HEK293T (cell line): Measurements from ENCODE around the gene C1GALT1.

Experiments
- CTCF ChIA-PET: fragments of 350-600 bp; formaldehyde crosslinking; extraction: SDS; loops from one replicate; lab custom pipeline; 2021; ENCODE audit warnings: antibody characterized with exemption, inconsistent platforms; lab: Yijun Ruan, JAX
- POLR2A ChIA-PET: fragments of 350-600 bp; formaldehyde crosslinking; extraction: SDS; loops from one replicate; lab custom pipeline; 2020; ENCODE audit warnings: antibody characterized with exemption, inconsistent platforms; lab: Yijun Ruan, JAX
- DNase-seq: peaks from one replicate; pipeline ENCODE4 v3.0.0; 2012; ENCODE audit warnings: mixed read lengths; ENCODE audit errors: extremely low spot score
- ARNT ChIP-seq: fragments of 450-650 bp; IDR thresholded peaks from 2 replicates; pipeline ENCODE4 v1.6.1; 2017; ENCODE audit warnings: mild to moderate bottlenecking
- BHLHE40 ChIP-seq: fragments of 450-650 bp; IDR thresholded peaks from 2 replicates; pipeline ENCODE4 v1.6.1; 2016; ENCODE audit warnings: mild to moderate bottlenecking, moderate library complexity, borderline replicate concordance
- CTBP1 ChIP-seq: fragments of 450-650 bp; IDR thresholded peaks from 2 replicates; pipeline ENCODE4 v1.6.1; 2016; ENCODE audit warnings: borderline replicate concordance
- ELF4 ChIP-seq: fragments of 450-650 bp; IDR thresholded peaks from 2 replicates; pipeline ENCODE4 v1.6.1; 2017; ENCODE audit warnings: antibody characterized with exemption
- FOXA1 ChIP-seq: fragments of 450-650 bp; IDR thresholded peaks from 2 replicates; pipeline ENCODE4 v1.6.1; 2016; ENCODE audit warnings: mild to moderate bottlenecking
- FOXK2 ChIP-seq: fragments of 450-650 bp; IDR thresholded peaks from 2 replicates; pipeline ENCODE4 v1.6.1; 2016; ENCODE audit warnings: mild to moderate bottlenecking
- FOXM1 ChIP-seq: fragments of 450-650 bp; IDR thresholded peaks from 2 replicates; pipeline ENCODE4 v1.6.1; 2017; ENCODE audit warnings: mild to moderate bottlenecking, borderline replicate concordance
- HDGF ChIP-seq: fragments of 450-650 bp; IDR thresholded peaks from 2 replicates; pipeline ENCODE4 v1.6.1; 2017; ENCODE audit warnings: antibody characterized with exemption, borderline replicate concordance
- L3MBTL2 ChIP-seq: fragments of 450-650 bp; conservative IDR thresholded peaks from 2 replicates; pipeline ENCODE4 v1.6.1; 2016; ENCODE audit warnings: mild to moderate bottlenecking
- LEF1 ChIP-seq: fragments of 450-650 bp; IDR thresholded peaks from 2 replicates; pipeline ENCODE4 v1.6.1; 2017; ENCODE audit warnings: mild to moderate bottlenecking, borderline replicate concordance
- NFRKB ChIP-seq: fragments of 450-650 bp; IDR thresholded peaks from 2 replicates; pipeline ENCODE4 v1.6.1; 2016; ENCODE audit warnings: mild to moderate bottlenecking, moderate library complexity
- SP1 ChIP-seq: fragments of 450-650 bp; IDR thresholded peaks from 2 replicates; pipeline ENCODE4 v1.6.1; 2017
- SUZ12 ChIP-seq: fragments of 450-650 bp; IDR thresholded peaks from 2 replicates; pipeline ENCODE4 v1.6.1; 2016; ENCODE audit warnings: mild to moderate bottlenecking
- TARDBP ChIP-seq: fragments of 450-650 bp; IDR thresholded peaks from 2 replicates; pipeline ENCODE4 v1.6.1; 2016
- ZNF384 ChIP-seq: fragments of 450-650 bp; IDR thresholded peaks from 2 replicates; pipeline ENCODE4 v1.6.1; 2016
- TF ChIP-seq, protein P1 (sequence below): fragments of 450-650 bp; IDR thresholded peaks from 2 replicates; pipeline ENCODE4 v1.6.1; 2016

C1GALT1 gene

DNA sequence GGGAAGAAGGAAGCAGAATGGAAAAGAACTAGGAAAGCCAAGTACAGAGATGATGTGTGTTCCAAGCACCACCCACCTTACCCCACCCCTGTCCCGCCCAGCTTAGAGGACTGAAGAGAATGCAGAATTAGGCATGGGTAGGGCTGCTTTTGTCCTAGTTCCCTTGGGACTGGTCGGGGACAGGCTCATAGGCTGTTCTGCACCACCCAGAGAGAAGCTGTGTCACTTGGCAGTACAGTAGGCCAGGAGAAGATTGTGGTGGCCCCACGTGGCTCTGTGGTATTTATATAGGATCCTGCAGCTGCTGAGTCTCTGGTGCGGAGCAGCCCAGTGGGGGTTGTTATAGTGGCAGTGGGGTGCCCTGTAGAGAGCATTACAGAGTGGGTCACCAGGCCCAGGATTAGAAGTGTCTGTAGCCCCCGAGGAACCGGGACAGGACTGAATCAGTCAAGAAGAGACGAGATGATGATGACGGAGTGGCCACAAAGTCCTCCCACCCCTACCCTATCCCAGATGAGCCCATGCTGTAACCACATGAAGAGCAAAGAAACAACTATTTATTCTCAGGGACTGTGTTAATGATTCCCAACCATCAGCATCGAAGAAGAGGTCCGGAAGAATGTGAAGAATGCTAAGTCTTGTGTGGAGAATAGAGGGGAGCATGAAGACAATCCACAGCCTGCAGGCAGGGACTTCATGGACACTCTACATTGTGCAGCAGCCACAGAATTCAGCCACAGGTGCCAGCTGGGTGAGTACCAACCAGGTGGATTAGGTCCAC lies 88.9 kb downstream of the C1GALT1 start:
- DNase-seq, result no peak
- TF ChIP-seq SUZ12 (no peak), CTBP1 (no peak), BHLHE40 (no peak), NFRKB (no peak), HDGF (no peak), FOXK2 (no peak), FOXA1 (no peak), LEF1 (no peak), ELF4 (no peak), ARNT (no peak), SP1 (no peak), TARDBP (no peak), ZNF384 (no peak), FOXM1 (no peak)
- TF ChIP-seq, protein P1, sequence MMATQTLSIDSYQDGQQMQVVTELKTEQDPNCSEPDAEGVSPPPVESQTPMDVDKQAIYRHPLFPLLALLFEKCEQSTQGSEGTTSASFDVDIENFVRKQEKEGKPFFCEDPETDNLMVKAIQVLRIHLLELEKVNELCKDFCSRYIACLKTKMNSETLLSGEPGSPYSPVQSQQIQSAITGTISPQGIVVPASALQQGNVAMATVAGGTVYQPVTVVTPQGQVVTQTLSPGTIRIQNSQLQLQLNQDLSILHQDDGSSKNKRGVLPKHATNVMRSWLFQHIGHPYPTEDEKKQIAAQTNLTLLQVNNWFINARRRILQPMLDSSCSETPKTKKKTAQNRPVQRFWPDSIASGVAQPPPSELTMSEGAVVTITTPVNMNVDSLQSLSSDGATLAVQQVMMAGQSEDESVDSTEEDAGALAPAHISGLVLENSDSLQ, result no peak
- POLR2A ChIA-PET, result no interaction called here
- CTCF ChIA-PET, result no interaction called here

DNA sequence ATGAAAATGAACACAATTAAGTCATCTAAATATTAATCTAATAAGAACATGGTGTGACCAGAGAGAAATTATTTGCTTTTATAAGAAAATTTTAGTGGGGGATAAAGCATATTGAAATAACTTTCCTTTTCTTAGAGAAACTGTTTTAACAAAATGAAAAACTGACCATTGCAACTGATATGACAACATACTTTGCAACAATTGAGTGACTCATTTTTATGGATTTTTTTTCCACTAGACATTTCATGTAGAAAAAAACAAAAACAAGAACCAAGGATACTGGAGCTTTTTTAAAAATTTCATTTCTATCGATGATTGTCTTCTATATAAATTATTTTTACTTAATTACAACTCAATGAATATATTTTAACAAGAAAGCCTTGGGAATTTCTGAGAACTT lies 90.0 kb downstream of the C1GALT1 start:
- no peak for DNase-seq
- TF ChIP-seq SUZ12, result no peak
- TF ChIP-seq ELF4, result no peak
- TF ChIP-seq L3MBTL2, result no peak
- TF ChIP-seq SP1, result no peak
- TF ChIP-seq BHLHE40, result no peak
- TF ChIP-seq CTBP1, result no peak
- no peak for TF ChIP-seq ZNF384
- no peak for TF ChIP-seq ARNT
- ChIA-PET CTCF (no interaction called here), POLR2A (no interaction called here)

DNA sequence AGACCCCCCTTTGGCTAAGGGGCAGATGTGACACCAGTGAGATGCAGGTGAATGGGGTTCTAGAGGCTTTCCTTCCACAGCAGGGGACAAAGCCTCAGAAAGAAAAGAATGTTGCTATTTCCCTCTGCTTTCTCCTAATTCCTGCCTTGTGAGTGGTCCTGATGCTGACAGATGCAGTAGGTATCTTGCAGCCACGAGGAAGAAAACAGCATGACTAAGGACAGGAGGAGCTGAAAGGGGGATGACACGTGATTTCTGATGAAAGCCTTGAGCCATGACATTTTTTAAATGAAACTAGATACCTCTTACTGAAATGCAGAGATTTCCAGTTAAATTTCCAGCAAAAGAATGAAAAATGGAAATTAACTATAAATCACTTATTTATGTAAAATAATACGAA lies 92.4 kb downstream of the C1GALT1 start:
- ChIA-PET POLR2A (no interaction called here), CTCF (no interaction called here)
- no peak for DNase-seq
- TF ChIP-seq LEF1, result no peak
- no peak for TF ChIP-seq L3MBTL2
- TF ChIP-seq SP1, result no peak
- no peak for TF ChIP-seq BHLHE40
- TF ChIP-seq ELF4, result no peak
- TF ChIP-seq FOXA1, result no peak
- no peak for TF ChIP-seq FOXK2
- TF ChIP-seq CTBP1, result no peak
- no peak for TF ChIP-seq SUZ12
- TF ChIP-seq ZNF384, result no peak
- TF ChIP-seq TARDBP, result no peak
- TF ChIP-seq HDGF, result no peak
- no peak for TF ChIP-seq NFRKB
- no peak for TF ChIP-seq ARNT
- TF ChIP-seq, protein P1, result no peak

DNA sequence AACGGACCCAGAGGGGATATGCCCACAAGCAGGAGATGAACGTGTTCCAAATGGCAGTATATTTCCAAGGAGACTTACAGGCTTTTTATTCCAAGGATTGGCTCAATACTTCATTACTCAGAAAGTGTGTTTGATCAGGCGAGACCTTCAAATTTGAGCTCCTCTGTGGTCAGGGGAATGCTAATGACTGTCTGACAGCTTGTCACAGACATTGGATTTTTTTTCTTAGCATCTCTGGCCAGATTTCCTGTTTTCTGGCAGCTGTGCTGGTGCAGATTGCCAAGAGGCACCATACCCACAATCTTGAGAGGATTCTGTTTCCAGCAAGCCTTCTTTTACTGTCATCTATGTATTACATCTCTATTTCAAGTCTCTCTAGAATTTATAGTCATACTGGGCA lies 93.8 kb downstream of the C1GALT1 start:
- ChIA-PET CTCF (no interaction called here), POLR2A (no interaction called here)
- TF ChIP-seq HDGF (no peak), FOXA1 (no peak), LEF1 (no peak), CTBP1 (no peak), FOXK2 (no peak), L3MBTL2 (no peak), ELF4 (no peak), SUZ12 (no peak), FOXM1 (no peak), ZNF384 (no peak), TARDBP (no peak), ARNT (no peak), NFRKB (no peak), BHLHE40 (no peak), SP1 (no peak)
- TF ChIP-seq, protein P1, result no peak
- DNase-seq, result no peak

DNA sequence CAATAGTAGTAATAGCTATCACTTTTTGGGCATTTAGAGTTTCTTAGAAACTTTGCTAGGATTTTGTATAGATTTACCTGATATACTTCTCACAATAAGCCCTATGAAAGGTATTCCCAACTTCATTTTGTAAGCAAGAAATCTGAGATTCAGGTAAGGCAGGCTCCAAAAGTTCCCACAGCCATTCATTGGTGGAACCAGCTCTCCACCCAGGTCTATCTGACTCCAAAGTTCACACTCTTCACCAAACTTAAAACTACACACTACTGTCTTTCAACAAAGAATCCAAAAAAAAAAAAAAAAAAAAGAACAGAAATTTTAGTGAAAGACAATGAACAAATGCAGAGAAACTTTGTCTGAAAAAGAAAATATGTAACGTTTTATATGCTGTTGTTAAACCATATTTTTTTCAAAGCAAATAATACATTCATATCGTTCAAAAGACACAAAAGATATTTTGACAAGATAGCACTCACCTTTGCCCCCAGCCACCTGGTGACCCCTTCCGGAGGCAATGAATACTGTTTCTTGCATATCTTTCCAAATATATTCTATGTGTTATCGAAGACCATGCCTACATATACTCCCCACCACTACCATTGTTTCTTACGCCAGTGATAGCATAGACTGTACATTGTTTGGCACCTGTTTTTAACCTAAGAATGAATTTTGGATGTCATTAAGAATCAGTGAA lies 108.2 kb downstream of the C1GALT1 start:
- no peak for DNase-seq
- POLR2A ChIA-PET, result no interaction called here
- CTCF ChIA-PET, result no interaction called here
- TF ChIP-seq, protein P1, result no peak
- no peak for TF ChIP-seq LEF1
- no peak for TF ChIP-seq SP1
- no peak for TF ChIP-seq ZNF384
- no peak for TF ChIP-seq FOXA1
- TF ChIP-seq L3MBTL2, result no peak
- TF ChIP-seq ELF4, result no peak
- no peak for TF ChIP-seq FOXK2
